HepG2 (cell line): ENCODE results near the gene CLCN2.

Experiments used
- EZH2 ChIP-seq: conservative IDR thresholded peaks from 2 replicates; pipeline ENCODE4 v1.6.1; 2012; ENCODE audit warnings: mild to moderate bottlenecking, low read depth, low read length, moderate library complexity
- MAFG ChIP-seq: sonication (generic); formaldehyde crosslinking; IDR thresholded peaks from 2 replicates; pipeline ENCODE4 v1.5.1; 2020; ENCODE audit warnings: mild to moderate bottlenecking, missing genetic modification reagents
- TF ChIP-seq, protein P1 (sequence below): sonication (generic); formaldehyde crosslinking; IDR thresholded peaks from 2 replicates; pipeline ENCODE4 v1.4.0; 2020; ENCODE audit warnings: mild to moderate bottlenecking, missing genetic modification reagents

DNA sequence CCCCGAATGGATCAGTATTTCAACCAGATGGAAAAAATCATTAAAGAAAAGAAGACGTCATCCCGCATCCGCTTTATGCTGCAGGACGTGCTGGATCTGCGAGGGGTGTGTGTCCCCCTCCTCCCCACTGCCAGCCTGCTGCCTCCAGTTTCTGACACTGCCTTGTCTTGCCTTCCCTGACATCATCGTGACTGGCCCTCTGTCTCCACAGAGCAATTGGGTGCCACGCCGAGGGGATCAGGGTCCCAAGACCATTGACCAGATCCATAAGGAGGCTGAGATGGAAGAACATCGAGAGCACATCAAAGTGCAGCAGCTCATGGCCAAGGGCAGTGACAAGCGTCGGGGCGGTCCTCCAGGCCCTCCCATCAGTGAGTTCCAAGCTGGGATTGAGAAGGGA, 36.1 kb downstream of the CLCN2 start:
- TF ChIP-seq MAFG (CRISPR knock-in tag) (no peak), EZH2 (no peak)
- TF ChIP-seq, protein P1, sequence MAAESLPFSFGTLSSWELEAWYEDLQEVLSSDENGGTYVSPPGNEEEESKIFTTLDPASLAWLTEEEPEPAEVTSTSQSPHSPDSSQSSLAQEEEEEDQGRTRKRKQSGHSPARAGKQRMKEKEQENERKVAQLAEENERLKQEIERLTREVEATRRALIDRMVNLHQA (CRISPR knock-in tag), result no peak
